Kidney capillary endothelial cell (primary cell): ENCODE results near the gene IFRD2.
A peak's percentile ranks its signal among the peaks of the same experiment; 100 is the strongest.

Experiments used
- DNase-seq: peaks from one replicate; pipeline ENCODE4 v3.0.0-alpha.2; 2018; ENCODE audit warnings: low spot score

The IFRD2 gene

DNA sequence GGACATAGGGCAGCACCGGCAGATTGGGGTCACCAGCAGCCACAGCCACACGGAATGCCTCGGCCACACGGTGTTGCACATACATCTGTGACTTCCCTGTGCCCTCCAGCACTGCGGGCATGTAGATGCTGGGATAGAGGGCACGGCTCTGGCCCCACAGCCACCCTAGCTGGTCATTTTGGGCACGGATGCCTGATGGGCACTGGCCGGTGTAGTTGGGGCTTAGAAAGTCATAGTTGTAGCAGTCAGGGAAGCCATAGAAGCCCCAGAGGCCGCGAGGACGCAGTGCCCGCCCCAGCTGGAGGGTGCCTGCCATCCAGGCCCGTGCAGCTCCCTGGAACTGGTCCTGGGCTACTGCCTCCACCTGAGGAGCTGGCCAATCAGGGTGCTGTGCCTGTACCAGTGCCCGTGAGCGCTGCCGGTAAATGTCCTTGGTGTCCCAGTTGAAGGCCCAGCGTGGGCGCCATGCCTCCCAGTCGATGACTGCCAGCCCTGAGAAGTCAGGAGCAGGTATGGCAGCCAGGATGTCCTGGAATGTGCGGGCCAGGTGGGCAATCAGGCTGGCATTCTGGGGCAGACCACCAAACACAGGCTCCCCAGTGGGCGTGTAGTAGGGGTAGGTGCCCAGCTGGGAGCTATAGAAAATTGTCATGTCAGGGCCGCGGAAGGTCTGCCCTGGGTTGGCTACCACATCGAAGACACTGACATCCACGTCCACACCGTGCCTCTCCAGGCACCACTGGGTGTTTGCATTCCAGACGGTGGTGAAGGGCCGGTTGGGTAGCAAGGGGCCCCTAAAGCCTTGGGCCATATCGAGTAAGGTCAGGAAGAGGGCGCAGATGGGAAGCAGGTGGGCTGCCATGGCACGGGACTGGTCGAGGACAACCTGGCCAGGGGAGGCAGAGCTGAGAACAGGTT is 10.1 kb upstream of the IFRD2 start:
- DNase-seq, result no peak

DNA sequence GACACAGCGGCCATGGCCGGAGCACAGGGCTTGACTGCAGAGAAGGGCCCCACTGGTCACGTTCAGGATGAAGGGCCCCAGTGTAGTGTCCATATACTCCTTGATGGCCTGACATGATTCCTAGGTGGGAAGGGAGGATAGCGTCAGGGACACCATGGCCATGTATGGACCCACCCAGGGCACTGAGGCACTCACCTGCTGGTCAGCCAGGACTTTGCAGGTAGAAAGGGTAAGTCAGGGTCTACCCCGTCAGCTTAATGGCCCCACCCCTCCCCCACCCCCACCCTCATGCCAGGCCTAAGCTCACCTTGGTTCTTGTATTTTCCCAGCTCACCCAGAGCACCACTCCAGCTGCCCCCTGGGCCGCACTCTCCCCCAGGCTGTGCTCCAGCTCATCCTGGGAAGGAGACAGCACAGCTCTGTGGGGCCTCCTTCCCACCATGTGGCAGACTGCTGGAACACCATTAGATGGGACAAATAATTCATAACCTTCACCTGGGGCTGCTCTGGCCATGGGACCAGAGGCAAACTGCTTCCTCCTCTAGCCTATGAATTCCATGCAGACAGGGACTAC is 8.5 kb upstream of the IFRD2 start:
- DNase-seq, result no peak

DNA sequence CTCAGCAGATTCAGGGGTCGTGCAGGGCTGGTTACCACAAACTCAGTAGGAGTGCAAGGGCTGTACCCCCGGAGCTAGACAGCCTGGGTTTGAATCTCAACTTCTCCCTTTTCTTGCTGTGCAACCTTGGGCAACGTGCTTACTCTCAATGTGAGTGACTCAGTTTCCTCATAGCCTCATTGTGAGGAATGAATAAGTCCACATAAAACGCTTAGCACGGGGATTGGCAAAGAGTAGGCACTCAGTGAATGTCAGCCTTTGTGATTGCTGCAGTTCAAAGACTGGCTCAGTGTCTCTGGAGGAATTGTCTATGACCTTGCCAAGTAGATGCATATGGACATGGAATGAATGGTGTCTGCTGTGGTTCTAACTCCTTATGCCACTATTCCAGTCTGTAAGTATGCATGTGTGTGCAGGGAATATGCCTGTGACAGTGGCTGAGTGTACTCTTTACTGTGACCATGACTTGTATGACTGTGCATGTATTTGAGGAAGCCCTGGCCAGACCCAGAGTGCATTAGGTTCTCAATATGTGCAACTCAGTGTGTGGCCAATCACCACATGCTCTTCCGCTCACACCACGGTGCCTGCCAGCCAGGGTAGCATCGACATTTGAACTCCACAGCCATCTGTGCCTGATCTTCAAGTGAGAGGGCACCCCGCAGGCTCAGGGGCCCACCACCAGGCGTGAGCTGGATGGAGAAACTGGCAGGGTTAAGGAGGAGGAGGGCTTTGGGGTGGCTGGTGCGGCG is 7.9 kb upstream of the IFRD2 start:
- peak; percentile 67 for DNase-seq

DNA sequence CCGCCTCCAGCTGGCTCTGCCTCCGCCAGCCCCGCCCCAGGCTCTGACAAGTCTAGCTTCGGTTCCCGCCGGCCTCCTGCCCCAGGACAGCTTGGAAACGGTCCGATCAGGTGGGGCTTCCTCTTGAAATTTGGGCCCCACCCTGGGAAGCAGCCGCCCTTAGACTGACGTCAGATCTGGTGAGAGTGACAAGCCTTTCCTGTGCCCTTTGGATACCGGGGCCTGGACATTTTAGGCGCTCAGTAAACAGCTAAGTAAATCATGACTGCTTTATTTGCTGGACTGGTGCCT is 7.4 kb upstream of the IFRD2 start:
- no peak for DNase-seq

DNA sequence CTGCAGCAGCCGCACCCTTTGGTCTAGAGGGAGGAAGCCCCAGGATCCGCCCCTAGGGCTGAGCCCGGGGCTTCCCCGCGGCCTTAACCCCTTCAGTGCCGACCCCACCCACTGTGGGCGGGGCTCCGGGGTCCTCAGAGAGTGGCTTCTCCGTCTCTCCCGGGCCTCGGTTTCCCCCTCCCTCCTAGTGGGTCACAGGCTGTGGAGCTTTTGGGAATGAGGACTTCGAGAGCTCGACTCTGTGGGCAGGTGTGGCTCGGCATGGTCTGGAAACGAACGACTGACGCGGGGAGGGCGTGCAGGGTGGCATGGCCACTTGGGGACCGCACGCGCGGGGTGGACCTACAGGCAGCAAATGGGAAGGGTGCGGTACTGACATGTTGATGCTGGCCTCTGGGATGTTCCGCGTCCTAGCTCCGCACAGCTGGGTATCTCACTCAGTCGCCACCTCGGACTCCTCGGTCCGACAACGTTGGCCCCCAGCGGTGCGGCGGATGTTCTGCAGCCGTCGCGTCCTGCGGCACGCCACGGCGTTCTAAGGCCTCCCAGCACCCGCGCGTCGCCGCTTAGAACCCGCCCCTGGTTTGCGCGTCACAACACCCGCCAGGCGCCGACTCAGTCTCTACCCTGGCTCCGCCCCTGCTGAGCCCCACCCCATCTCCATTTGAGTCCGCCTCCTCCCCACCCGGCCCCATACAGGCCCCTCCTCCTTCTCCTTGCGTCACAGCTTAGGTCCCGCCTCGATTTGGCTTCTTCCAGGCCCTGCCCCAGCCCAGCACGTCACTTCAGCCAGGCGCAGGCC is 6.8 kb upstream of the IFRD2 start, which contains the start of the genes HYAL3 and NAA80:
HYAL3 (minus strand) TSS at position 570 of the 802 bp plus-strand sequence. CDS start 3,803 bp downstream, outside the sequence.
NAA80 (minus strand) TSS at position 570 of the 802 bp plus-strand sequence. CDS start 1,942 bp downstream, outside the sequence.
- peak; percentile 100 for DNase-seq

DNA sequence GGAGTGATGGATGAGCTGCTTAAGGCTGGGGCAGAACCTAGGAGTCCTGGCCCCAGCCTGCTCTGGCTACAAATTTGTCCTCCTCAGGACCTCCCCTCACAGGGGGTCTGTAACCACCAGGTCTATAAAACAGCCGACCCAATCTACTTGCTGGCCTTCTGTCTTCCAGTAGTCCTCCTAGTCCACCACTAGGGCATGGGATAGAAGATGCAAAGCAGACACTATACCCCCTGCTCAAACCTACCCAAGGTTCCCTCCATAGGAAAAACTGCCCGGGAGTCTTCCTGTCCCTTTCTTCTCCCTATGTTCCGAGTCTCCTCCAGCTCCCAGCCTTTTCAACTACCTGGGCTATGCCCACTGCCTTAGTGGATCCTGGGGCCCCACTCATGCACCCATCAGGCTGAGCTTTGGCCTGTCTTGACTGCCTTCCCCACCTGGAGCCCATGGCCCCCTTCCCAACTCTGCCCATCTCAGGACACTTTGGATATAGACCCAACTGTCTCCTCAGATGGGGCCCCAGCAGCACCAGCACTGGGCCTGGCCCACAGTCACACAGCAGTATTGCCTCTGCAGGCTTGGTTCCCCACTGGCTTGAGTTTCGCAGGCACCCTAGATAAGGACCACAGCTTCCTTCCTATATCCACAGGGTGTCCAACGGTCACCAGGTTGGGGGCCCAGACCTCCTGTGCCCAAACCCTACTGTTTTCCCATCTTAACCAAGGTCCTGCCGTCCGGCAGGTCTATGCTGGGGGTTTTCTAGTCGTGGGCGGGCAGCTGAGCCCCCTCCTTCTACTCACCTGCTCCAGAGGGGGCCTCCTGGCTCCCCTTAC is 5.9 kb upstream of the IFRD2 start:
- DNase-seq, result no peak

DNA sequence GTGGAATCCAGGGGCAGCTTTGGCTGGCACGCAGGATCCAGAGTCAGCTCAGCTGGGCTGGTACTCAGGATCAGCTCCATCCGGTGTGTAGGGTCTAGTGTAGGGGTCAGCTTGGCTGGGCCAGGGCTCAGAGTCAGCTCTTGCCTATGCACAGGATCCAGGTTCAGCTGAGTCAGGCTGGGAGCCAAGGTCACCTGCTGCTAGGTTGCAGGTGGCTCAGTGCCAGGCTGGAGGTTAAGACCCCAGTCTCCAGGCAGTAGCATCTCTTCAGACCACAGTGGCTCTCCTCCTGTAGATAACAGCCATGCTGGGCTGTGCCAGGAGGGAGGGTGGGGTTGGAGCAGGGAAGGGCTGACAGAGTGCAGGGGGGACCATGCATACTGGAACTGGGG is 5.2 kb upstream of the IFRD2 start:
- DNase-seq, result no peak

DNA sequence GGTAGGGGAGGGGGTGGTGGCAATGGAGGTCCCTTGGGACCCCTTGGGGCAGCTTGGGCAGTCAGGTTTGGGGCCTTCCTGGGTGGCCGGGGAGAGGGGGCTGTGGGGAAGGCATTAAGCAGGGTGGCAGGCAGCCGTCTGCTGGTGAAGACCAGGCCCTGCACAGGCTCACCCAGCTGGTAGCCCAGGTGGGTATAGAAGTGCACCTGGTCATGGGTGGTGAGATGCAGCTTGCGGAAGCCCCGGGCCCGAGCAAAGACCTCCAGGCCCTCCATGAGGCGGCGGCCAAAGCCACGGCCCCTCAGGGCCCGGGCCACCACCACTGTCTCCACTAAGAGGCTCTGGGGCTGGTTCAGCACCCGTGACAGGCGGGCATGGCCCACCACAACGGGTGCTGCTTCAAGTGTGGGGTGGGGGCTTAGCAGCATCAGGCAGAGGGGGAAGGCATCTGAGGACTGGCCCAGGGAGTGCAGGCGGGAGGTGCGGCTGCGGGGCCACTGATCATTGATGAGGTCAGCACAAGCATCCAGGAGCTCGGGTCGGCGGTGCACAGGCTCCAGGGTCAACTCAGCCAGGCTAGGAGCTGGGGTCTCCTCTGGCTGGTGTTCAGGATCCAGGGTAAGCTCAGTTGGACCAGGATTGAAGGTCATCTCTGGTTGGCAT is 4.6 kb upstream of the IFRD2 start:
- no peak for DNase-seq

DNA sequence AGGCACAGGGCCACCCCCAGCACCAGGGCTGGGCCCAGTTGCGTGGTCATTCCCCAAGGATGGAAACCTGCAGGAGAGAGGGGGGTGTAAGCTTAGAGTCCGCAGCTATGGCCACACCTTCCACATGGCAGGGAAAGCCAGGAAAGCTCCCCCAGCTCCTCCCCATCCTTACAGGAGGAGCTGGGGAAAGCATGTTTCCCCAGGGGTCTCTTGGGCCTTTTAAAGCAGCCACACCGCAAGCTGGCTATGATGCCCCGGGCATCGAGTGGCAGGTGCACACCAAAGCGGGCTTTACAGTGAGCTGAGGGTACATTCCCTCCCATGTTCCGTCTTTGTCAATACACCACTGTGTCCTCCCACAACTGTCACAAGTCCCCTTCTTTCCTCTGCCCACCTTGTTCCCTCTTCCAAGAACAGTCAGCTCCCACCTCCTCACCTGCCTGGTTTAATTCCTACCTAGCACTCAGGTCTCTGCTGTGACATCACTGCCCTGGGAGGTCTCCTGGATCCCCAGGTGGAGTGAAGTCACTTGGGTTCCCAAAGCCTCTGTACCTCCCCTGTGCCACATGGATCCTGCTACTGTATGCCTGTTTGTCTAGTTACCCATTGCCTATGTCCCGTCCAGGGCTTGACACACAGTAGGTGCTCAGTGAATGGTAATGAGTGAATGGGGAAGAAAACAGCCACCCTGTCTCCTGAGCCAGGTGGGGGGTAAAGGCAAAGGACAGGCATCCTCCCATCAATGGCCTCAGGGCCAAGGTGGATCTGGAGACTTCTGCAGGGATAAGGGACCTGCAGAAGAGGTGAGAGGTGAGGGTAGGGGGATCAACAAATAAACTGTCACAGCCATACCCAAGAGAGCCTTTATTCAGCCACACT is 3.6 kb upstream of the IFRD2 start:
- DNase-seq, result no peak

DNA sequence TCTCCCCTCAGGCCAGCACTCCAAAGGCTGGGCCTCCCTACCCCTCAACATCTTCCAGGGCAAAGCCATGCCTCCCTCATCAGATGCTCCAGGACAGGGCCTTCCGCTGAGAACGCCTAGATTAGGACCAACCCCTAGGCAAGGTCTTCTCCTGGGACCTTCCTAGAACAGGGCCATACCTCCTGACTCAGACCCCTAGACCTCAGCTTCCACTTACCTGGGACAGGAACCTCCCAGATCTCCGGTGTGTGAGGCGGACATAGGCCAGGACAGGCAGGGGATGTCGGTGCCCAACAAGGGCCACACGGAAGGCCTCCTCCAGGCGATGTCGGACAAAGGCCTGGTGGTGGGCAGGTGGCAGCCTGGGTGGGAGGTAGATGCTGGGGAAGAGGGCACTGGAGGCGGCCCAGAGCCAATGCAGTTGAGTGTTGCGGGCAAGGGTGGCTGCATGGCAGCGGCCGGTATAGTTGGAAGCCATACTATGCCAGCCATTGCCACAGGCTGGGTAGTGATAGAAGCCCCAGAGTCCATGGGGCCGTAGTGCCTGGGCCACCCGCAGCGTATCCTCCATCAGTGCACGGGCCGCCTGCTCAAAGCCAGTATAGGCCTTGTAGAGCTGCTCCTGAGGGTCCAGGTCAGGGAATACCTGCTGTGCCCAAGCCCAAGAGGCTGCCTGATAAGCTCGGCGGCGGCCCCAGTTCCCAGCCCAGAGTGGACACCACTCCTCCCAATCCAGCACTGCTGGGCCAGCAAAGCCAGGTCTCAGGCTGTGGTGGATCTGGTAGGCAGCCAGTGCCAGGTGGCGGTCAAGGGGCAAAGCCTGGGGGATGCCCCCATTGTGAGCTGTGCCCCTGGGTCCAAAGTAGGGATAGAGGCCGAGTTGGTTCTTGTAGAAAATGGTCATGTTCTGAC is 2.5 kb upstream of the IFRD2 start:
- DNase-seq, result no peak

DNA sequence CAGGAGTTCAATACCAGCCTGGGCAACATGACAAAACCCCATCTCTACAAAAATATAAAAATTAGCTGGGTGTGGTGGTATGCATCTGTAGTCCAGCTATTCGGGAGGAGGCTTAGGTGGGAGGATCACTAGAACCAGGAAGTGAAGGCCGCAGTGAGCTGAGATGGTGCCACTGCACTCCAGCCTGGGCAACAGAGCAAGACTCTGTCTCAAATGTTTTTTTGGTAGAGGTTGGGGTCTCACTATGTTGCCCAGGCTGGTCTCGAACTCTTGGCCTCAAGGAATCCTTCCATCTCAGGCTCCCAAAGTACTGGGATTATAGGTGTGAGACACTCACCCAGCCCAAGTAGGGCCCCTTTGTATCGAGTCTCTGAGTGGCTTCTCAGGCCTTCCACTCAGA is 1.9 kb upstream of the IFRD2 start:
- no peak for DNase-seq

DNA sequence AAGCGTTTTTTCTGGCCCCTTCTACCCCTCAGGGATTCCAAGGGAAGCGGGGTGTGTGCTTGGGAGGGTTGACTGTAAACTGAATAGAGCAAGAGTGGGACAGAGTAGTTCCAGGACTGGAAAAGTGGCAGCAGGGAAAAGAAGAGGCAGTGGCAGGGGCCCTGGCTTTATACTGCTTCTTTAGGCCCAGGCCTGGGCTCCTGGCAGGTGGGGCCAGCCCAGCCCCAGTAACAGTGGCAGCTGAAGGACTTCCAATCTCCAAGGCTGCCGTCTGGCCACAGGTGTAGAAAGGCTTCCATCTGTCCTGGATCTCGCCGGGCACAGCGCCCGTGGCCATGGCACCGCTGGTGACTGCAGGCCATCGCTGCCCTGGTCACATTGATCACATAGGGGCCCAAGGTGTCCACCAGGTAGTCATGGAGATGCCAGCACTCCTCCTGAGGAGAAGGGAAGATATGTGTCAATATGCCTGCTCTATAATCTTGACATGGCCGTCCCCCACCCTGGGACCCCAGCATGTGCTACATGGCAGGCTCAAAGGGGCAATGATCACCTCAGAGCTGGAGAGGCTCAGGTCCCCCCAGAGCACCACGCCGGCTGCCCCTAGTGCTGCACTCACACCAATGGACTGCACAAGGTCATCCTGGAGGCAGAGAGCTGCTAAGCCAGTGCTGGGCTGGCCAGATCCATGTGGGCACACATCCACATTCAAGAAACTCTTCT is 1.0 kb upstream of the IFRD2 start:
- no peak for DNase-seq

DNA sequence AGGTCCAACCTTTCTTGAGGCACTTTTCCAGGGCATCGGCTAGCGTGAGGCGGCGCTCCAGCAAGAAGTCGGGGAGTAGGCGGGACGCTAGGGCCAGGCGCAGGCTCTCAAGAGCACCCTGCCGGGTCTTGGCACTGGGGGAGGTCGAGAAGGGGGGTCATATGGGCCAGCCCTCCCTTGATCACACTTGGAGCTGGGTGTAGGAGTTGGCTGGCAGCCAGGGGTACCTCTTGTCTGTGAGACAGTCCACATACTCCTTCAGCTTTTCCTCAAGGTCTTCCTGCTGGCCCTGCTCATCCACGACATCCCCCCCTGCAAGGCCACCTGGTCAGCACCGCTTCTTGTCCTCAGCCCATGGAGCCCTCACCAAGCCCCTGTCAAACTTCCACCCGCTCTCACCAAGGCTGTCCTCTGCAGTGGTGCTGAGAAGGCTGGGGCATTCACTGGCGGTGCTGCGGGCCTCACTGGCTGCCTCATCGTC is 2.0 kb downstream of the IFRD2 start:
- DNase-seq, result no peak

DNA sequence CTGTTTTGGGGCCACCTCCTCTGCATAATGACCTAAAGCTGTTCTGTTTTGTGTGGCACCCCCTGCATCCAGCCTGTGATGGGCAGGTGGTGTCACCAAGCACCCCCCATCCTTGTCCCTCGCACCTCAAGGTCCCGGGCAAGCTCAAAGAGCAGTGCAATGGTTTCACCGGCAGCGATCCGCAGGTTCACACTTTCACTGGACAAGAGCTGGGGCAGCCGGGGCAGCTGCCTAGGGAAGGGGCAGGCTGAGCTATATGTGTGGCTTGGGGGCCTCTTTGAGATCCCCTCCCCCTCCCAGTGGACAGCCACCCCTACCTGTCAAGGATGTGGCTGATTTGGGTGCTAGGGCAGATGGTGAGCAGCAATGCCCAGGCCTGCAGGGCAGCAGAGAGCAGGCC is 3.1 kb downstream of the IFRD2 start:
- no peak for DNase-seq

DNA sequence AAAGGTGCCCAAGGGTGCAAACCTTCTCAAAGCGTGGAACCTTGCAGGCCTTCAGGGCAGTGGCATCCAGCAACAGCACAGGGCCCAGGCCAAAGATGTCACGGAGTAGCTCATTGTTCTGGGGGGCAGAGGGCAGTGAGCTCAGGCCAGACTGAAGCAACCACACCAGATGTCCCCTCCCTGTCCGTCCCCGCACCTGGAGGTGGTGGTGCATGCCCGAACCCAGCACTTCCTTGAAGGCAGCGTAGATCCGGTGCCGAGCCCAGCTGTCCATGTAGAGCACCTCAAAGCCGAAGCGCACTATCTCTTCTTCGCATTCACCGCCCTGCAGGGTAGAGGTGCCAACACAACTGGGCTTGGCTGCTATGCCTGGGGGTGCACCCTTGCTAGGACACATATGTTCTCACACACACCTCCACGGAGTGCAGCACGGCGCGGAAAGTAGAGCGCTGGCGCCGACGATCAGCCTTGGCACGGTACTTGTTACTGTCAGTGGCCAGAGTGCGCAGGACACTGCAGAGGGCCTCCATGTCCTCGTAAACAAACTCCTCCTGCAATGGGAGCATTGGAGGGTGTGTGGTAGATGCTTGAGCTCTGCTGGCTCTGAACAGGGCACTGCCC is 3.7 kb downstream of the IFRD2 start:
- no peak for DNase-seq

DNA sequence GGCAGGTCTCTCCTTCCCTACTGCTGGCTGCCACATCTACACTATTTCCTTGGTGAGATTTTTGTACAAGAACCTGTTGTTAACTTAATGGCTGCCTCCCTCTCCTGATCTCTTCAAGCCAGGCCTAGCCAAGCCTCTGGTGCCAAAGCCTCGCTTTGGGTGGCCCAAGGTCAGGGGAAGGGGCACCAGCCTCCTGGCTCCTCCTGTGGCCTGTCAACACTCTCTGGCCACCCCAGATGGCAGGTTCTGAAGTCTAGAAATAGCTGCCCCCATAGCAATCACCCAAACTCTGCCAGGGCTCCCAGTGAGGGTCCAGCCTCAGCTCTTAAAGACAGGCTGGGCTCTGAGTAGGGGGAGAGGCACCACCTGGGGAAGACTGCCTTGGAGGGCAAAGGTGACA is 5.0 kb downstream of the IFRD2 start:
- DNase-seq, result no peak
